HG02981 (cell line): ENCODE data around the gene TMEM185A.
"Not testable (repeated sequence)": the region's sequence is repeated elsewhere in the genome, so short reads cannot be mapped to it uniquely, and the experiment has no call there.

Experiments
- ATAC-seq: cut with Tn5 transposase; IDR thresholded peaks from one replicate; pipeline ENCODE4 v1.9.1; 2021; ENCODE audit warnings: mild to moderate bottlenecking, moderate library complexity; ENCODE audit not compliant: unreplicated experiment

TMEM185A gene

DNA sequence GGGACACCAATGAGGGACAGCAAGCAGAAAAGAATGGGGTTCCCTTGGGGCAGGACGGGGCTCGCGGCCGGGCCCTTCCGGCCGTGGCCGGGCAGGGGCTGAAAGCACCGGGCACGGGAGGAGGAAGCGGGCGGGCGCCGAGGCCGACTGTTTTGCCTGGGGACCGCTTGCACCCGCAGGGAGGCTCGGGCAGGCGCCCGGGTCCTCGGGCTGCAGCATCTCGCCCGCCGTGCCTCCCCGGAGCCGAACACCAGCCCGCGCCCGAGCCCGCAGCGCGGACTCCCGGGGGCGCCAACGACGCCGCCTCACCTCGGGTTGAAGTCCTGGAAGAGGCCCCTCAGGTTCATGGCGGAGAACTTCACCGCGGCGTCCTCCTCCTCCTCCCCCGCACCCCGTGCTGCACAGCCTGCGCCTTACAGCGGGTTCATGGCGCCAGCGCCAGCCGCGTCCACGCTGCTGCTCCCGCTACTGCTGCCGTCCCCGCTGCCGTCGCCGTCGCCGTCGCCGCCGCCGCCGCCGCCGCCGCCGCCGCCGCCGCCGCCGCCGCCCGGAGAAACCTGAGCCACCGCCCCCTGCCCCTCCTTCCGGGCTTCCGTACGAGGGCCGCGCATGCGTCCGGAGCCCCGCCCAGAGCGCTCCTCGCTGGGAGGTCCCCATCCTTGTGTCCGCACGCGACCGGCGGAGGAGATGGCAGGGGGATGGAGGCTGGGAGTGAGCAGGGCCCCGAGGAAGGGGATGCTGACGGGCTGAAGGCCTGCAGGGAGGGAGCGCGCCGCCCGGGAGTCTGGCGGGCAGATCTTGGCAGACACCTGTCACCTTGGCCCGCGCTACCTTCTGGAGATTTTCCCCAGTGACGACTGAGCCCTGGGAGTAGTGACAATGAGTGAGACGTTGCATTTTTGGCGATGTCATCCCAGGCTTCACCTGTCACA is at the start of gene TMEM185A:
Gene TMEM185A, minus strand, starts transcription at position 559 of the 932 bp plus-strand sequence. Its CDS starts 212 bp downstream, at position 347.
- ATAC-seq, result peak; percentile 85

DNA sequence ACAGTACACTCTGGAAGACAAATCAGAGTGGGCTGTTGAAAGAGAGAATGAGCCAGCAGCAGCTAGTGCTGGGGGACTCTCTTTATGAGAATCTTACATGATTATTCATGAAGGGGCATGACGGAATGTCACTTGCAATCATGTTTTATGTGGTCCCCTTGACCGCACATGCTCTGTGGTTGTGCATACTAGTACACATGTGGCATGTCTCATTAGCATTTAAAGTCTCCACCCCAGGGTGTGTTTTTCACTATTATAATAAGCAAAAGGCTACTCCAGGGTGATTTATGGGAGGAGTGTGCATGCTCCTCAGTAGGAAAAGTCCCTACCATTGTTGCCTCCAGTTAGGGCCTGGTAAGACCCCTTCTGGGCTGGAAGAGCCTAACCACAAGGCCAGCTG is 49.6 kb upstream of the TMEM185A start:
- ATAC-seq, result no peak

DNA sequence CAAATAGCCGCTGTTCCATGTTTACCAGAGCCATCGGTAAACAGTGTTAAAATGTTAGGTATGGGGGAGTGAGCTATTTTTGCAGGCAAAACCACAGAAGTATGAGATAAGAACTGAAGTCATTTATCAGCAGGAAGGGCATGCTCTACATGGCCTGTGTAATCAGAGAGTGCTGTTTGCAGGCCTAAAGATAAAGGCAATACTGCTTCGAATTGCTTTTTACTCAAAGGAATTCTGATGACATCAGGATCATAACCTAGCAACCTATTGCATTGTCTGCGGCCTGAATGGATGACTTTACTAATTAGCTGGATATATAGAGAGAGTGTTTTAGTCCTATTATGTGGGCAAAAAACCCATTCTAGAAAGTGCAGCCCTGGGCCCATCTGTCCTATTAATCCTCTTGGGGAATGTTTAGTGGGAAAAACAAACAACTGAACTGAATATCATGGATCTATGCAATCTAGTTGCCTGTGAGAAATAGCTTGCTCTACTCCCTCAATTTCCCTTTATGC is 47.6 kb upstream of the TMEM185A start:
- ATAC-seq, result not testable (repeated sequence)

DNA sequence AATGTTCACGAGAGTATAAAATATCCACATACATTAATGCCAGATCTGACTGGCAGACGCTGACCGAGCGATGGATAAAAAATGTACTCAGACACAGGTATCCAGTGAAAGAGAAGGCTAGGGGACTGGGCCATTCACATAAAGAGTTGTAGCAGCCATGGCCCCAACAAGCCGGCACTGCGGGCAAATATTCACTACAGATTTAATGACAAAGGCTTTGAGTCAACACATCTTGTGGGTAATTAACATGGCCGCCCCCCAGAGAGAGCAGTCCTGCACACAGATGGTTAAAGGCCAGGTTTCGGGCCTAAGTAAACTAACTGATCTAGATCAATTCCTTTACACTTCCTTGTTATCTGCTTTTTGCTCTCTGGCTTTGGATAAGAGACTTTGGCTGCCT is 44.0 kb upstream of the TMEM185A start:
- not testable (repeated sequence) for ATAC-seq

DNA sequence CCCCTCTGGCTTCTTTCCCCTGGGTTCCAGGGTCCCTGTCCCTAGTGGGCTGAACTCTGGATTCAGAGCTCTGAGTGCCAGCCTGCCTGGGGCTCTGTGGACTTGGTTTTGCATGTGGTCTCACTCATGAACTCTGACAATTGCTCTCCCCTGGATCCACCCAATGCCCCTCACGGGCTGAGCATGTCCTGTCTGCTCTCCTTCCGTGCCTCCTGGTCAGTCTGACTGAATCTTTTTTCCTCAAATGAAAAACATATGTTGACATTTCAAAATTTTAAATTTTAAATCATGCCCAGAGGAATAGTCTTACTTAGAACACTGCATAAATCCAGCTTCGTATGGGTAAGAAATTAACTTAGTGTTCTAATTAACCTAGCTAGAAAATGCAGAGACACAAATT is 43.5 kb upstream of the TMEM185A start:
- ATAC-seq, result not testable (repeated sequence)

DNA sequence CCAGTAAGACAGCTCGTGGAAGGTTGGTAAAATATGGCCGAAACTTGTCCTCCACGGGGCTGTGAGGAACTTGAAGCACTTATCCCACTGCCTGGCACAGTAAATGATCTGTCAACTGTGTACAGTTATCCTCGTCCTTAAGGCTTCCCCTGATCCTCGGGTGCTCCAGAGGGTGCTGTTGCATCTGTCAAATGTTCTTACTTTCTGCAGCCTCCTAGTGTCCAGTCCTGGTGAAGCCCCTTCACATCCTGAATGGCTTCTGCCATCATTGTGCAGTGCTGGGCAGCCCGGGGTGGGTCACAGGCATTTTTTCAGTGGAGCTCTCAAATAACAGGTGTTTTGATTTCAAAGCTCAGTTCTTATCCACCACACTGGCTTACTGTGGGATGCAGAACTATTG is 29.0 kb upstream of the TMEM185A start:
- not testable (repeated sequence) for ATAC-seq

DNA sequence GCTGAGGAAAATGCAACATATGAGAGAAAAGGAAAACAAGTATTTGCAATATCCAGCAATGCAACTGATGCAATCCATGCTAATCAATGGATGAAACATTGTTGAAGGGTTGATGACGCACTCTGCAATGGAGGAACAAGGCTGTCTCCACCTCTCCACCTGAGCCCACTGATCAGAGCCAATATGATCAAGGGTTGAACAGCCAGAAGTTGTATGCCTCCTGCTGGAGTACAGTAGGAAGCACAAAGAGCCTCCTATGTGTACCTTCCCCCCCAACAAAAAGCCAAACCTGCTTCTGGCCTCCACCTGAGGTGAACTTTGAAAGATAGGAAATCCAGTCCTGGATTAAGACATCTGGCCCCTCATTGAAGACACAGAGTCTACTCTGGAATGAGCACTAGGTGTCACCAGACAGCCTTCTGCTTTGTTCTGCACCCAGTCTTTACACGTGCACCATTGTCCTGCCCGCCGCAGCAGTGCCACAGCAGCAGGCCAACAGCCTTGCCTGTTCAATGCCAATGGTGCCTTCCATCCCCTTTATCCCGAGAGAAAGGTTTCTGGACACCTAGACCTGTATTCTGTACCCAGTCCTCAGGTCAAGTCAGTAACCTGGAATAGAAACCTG is 24.8 kb upstream of the TMEM185A start:
- not testable (repeated sequence) for ATAC-seq

DNA sequence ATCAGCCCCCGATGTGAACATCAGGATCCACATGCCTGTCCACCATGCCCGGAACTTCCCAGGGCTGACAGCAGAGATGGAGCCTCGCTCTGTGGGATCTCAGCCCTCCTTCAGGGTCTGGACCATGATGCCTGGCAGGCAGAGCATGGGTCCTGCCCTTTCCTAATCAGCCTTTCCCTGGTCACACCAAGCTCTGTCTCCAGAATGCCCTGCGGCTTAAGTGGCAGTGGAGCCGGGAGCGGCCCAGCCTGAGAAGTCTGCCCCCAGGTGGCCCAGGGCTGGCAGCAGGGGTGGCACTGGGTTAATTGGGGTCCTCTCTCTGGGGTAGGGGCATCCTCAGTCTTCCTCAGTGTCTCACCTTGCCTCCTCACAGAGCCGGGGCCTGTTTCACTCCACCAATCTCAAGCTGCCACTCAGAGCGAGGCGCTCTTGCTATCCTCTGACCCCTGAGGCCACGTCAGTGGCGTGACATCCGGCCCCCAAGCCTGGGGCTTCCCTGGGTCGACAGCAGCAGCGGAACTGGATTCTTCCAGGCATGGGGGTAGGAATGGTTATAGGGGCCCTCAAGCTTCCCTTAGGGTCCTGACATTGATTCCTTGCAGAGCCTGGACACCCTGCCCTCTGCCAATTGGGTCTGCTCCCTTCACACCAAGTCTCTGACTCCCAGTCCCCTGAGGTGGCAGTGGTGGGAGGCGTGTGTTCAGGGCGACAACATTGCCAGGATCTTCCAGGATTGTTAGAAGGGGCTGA is 20.8 kb upstream of the TMEM185A start:
- ATAC-seq, result no peak

DNA sequence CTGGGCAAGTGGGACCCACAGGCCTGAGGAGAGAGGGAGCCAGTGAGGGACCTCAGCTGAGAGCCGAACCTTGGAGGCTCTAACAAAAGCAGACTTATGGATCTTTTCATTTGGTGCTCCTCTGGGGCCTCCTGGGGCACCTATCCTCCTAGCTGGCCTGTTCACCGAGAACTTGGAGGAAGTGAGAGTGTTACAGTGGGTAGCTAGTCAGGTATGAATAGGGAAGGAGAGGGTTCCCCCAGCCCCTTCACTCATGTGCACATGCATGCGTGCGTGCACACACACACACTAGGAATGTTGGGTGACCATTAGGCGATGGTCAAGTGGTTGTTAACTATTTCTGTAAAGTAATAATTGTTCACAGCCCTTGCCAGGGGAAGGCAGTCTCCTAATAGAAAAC is 18.6 kb upstream of the TMEM185A start:
- no peak for ATAC-seq

DNA sequence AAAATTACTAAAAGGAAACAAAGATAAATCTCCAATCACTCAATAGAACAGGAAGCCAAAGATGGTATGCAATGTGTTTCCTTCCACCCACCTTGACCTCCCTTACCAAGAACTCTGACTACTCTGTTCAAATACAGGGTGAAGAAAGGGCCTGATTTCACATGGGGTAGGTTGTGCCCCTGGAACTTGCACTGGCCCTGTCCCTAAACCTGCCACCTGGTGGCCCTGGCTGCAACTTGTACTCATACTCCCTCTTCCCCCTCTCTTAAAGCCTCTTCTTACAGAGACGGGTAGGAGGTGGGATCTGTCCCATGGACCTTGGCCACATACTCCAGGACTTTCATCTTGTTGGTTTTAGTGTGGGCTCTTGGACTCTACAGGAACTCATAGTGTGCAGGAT is 17.3 kb upstream of the TMEM185A start:
- ATAC-seq, result no peak

DNA sequence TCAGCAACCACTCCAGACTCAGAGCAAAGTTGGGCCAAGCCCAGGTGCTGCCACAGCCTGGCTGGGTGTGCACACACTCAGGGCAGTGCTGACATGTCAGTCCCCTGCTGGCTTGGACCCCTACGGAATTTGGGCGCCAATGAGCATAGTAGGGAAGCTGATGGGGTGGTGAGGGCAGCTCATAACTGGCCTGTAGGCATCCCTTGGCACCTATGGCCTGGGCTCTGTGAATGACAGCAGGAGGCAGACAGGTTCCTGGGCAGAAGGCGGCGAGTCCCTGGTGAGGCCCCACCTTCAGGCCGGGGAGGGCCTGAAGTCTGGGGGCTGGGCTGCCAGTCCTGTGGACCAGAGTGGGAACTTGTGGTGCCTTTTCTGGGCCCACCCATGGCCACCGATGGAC is 15.9 kb upstream of the TMEM185A start:
- ATAC-seq, result no peak

DNA sequence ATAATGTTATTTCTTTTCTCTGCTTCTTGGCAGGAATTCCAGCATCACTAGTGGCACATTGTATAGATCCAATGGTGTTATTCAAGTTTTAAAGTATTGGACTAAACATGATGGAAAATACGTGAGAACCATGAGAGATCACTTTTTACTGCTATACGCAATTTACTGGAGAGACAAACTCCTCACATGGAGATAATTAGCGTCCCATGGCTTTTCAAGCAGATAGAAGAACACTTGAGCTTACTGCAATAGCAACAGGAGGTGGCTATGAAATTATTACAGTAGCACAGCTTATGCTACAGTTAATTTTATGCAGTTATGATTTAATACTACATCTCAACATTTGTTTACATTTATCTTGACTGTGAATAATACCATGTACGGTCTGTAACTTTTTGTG is 11.9 kb upstream of the TMEM185A start:
- ATAC-seq, result no peak

DNA sequence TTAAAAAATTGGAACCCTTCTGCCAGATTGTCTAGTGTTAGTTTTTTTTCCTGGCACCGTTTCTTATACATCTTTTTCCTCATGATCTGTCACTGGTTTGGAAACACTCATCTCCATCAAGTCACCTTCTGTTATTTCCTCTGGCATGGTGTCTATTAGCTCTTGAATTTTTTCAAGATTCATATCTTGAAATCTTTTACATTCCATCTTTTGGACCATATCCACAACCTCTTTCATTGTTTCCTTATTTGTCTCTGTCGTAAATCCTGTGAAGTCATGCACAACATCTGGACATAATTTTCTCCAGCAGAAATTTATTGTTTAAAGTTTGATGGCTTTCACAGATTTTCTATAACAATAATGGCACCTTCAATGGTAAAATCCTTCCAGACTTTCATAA is 10.2 kb upstream of the TMEM185A start:
- no peak for ATAC-seq

DNA sequence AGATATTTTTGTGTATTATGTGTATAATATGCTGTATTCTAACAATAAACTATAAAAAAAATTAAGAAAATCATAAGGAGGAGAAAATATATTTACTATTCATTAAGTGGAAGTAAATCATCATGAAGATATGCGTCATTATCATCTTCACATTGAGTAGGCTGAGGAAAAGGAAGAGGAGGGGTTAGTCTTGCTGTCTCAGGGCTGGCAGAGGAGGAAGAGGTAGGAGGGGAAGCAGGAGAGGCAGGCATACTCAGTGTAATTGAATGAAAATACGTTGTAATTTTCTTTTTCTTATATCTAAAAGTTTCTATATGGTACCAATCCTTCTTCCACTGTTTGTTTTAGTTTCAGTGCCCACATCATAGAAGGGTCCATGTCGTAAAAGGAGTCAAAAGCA is 9.8 kb upstream of the TMEM185A start:
- ATAC-seq, result no peak

DNA sequence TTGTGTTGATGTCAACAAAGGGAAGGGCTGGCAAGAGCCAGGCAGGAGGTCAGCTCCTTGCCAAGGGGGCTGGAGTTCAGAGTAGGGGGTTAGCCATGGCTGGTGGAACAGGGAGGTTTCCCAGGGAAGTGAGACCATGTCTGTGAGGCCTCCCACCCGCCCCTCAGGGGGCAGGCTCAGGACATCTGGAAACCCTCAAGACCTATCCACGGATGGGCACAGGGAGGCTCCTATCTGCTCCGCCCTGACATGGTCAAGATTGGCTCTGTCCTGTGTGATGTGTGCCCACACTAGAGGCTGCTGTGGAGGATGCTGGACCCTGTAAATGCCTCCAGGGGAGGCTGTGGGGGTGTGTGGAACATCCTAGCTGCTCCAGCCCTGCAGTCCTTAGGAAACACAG is 8.0 kb upstream of the TMEM185A start:
- no peak for ATAC-seq

DNA sequence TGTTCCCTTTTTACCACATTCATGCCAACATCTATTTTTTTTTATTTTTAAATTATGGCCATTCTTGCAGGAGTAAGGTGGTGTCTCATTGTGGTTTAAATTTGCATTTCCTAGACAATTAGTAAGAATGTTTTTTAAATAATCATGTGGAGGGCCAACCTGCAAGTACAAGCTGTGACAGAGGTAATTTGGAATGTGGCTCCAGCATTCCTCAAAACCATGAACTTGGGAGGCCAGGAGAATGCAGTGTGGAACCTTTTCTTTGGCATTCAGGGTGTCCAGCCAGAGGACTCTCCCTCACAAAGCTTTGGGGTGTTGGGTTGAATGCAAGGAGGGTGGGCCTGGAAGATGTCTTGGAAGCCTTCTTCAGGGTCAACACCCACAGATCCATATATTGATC is 7.3 kb upstream of the TMEM185A start:
- ATAC-seq, result no peak

DNA sequence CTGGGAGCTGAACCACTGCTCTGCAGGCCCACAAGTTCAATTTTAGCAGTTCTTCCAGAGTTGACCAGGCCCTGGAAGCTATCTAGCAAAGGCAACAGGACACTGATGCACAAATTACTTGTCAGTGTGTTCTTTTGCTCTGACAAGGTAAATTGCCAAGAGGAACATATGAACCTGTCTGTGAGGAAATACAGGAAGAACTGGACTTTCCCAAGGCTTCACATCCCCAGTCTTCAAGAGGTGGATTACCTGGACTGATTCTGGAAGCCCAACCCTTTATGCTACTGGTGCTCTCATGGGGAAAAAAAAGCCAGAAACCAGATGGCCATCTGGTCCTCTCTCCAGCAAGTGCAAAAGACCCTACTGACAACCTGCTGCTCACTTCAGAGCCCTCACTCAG is 1.9 kb upstream of the TMEM185A start:
- ATAC-seq, result no peak

DNA sequence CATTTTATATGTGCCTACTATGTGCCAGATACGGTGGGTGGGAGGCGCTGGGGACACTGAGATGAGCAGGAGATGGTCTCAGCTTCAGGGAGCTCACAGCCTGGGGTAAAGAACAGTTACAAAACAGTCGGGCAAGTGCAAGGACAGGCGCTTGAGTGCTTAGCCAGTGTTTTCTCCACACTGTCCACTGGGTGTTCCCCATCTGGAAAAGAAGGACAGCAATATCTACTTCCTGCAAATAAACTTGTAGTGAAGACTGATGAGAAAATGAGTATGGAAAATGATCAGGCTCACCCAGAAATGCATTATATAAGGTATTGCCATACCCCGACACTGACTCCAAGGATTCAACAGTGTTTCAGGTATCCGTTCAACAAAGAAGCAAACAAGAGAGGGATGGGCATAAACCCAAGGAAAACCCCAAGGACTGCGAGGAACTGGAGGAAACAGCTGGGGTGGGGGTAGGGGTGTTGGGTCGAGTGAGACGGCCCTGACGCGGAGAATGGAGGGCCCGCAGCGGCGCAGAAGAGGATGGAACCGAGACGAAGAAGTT is 835 bp downstream of the TMEM185A start:
- no peak for ATAC-seq

DNA sequence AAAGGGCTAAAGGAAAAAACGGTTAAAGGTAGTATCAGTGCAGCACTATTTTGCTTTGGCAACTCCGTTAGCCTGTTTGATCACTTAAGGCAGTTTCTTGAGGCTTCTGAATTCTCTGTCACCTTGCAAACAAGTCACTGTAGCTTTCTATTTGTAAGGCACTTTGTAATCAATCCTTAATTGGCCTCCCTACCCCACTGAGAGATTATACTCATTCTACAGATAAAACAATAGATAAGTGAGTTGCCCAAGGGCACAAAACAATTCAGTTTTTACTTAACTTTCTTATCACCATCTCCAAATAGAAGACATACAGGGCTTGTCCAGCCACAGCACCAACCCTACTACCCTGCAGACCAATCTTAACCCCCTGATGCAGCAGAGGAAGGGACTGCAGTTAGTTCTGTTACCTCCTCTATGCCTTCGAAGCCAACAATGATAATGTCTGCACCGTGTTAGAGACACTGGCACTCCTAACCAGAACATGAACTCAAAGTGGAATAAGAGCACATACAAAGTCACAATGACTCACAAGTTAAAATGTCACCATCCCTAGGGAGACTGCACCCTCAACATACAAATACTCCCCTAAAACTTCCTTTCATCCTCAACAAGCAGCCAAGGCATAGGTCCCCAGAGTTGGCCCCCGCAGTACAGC is 1.7 kb downstream of the TMEM185A start:
- no peak for ATAC-seq

DNA sequence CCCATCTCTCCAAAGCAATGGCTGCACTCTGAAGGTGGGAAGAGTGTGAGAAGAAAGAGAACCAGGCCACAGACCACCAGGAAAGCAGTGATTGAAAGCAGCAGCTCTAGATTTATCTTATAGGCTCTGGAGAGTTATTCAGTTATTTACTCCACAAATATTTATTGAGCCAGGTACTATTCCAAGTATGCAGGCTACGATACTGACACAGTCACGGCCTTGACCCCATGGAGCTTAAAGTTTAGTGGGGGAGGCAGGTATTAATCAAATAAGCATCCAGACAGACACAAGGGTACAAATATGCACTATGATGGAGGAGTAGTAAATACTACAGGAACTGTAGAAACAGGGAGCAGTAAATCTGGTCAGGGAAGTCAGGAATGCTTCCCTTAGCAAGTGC is 2.8 kb downstream of the TMEM185A start:
- no peak for ATAC-seq

DNA sequence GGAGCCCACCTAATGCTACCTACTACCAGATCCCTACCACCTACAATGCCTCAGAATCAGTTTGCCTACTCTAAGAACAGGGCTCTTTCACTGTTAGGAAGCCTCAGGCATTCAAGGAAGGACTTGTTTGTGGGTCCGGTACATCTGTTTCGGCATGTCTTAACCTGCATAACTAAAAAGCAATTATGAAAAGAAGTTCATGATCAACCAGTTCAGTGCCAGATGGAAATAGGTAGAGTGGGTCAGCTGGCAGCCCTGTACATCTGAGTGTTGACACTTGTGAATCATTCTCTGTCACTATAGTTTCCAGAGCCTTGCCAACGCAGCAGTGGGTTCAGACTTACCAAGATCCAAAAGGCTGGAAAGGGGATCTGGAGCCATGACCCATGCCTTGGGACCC is 3.3 kb downstream of the TMEM185A start:
- ATAC-seq, result no peak
